Brain microvascular endothelial cell (primary cell): ENCODE measurements around the gene KCNMA1.

Experiments used
- DNase-seq: peaks from one replicate; pipeline ENCODE4 v3.0.0-alpha.2; 2020
- H3K27ac ChIP-seq: fragments of 250-450 bp; sonication (Bioruptor Pico); 2 replicates; pipeline ENCODE4 v1.5.1; 2020; ENCODE audit warnings: mild to moderate bottlenecking, moderate library complexity
- H3K27me3 ChIP-seq: fragments of 250-450 bp; sonication (Bioruptor Pico); replicated peaks from 2 replicates; pipeline ENCODE4 v1.5.1; 2020; ENCODE audit warnings: mild to moderate bottlenecking
- H3K36me3 ChIP-seq: fragments of 250-450 bp; sonication (Bioruptor Pico); replicated peaks from 2 replicates; pipeline ENCODE4 v1.5.1; 2020; ENCODE audit warnings: mild to moderate bottlenecking
- H3K4me3 ChIP-seq: 2 replicates; pipeline ENCODE4 v1.5.1; 2011; ENCODE audit warnings: low read depth, mild to moderate bottlenecking, control low read depth, low read length, moderate library complexity
- CTCF ChIP-seq: IDR thresholded peaks from 2 replicates; pipeline ENCODE4 v1.5.1; 2011; ENCODE audit warnings: low read depth, mild to moderate bottlenecking, moderate library complexity, low read length, control low read depth, inconsistent platforms; ENCODE audit errors: missing control alignments
- in situ Hi-C: cut with HindIII; loops from 2 replicates; pipeline ENCODE4 v1.10.0; 2017; ENCODE audit warnings: low sequenced_read_pairs, low pct_ligation_motif_present

Gene KCNMA1

DNA sequence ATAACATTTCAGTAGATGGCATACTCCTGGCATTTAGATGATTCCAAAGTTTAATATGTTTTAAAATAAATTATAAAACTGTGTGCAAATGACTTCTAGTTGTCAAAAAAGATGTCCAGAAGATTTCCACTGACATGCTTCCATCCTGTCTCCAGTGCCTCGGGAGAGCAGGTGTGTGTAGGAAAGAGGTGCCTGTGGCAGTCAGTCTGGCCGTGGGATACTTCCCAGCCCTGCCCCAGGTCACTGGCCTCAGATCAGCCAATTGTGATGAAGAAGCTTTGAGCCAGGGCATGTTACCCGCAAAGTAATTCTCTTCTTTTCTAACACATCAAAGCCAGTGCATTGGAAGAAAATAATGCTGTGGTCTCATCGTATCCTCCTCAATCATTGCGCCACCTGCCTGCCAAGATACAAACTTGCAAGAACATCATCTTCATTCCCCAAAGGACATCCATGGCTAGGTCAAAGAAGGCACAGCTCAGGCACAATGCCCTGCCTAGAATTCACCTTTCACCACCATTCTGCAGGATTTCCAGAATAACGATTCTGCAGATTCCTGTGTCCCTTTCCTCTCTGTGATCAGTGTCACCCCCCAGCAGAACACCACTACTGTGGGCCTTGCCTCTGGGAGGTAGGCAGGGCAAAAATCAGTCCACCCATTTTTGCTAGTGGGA is 6.3 kb upstream of the KCNMA1 start:
- no peaks in the 10 kb centered on the region for H3K36me3 ChIP-seq
- peak; percentile 43 for DNase-seq
- H3K27ac ChIP-seq: no peak overlapping the region
- TF ChIP-seq CTCF: peak; percentile 77
- no peaks in the 10 kb centered on the region for H3K27me3 ChIP-seq
- in situ Hi-C loops: loop anchor here (10.0 kb wide), 1 partner anchor 469 kb away; no protein-coding TSS in a partner anchor
- no peak overlapping the region for H3K4me3 ChIP-seq

DNA sequence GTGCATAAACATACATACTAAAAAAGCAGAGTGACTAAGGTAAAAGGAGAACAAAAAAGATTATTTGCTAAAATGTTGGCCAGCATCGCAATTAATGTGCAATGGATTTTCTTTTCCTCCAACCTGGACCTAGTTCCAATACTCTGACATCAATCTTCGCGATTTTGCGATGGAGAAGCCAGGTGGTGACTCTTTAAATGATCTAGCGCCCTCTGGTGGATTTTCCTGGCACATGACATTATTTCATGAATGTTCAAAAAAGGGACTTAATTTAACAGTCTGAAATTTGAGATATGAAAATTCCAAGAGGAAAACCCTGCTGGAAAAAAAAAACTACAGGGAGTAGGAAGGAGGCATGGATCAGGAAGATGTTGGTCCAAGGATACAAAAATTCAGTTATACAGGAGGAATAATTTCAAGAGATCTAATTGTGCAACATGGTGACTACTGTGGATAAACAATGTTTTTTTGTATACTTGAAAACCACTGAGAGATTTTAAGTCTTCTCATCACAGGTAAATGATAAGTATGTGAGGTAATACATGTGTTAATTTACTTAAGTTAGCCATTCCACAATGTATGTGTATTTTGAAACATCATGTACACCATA is 4.3 kb upstream of the KCNMA1 start:
- H3K27me3 ChIP-seq: no peaks in the 10 kb centered on the region
- DNase-seq: peak; percentile 89
- TF ChIP-seq CTCF: peak; percentile 72
- in situ Hi-C loops: loop anchor here (10.0 kb wide), 1 partner anchor 467 kb away; no protein-coding TSS in a partner anchor
- H3K36me3 ChIP-seq: no peaks in the 10 kb centered on the region
- no peak overlapping the region for H3K27ac ChIP-seq
- no peak overlapping the region for H3K4me3 ChIP-seq

DNA sequence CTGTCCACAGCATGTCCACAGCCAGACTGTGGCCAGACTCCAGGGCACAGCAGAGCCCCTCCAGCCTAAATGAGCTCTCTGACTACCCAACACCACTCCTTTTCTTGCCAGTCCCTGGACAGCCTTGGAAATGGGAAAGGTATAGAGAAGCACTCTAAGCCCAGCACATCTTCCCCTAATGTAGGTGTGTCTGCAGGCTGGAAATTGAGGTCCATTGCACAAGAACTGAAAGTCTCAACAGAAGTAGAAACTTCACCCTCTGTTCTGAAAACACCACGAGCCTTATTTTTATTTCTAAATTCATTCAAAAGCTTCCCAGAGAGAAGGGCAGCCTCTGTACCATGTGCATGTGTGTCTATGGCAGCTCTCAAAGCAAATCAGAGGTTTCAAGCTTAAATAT is 3.7 kb upstream of the KCNMA1 start:
- Histone ChIP-seq H3K4me3 (no peak overlapping the region), H3K27ac (no peak overlapping the region), H3K27me3 (no peaks in the 10 kb centered on the region), H3K36me3 (no peaks in the 10 kb centered on the region)
- TF ChIP-seq CTCF: no peak
- DNase-seq: no peak
- in situ Hi-C loops: loop anchor here (10.0 kb wide), 1 partner anchor 467 kb away; no protein-coding TSS in a partner anchor

DNA sequence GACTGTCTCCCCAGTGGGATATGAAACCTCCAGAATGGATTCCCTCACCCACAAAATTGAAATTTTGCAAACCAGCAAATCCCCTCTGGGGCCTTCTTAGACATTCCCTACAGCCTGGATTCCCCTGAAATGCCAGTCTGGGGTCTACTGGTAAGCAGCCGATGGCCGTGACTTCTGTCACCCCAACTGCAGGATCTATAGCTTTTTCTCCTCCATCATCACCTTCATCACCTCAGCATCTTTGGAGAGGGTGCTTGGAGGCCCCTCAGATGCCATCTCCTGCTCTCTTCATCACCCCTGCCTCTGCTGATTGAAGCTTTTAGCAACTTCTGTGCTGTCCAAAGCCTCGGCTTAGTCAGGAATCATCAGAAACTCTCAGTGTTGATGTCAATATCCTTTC is 2.6 kb upstream of the KCNMA1 start:
- no peak for TF ChIP-seq CTCF
- H3K27ac ChIP-seq: no peak overlapping the region
- in situ Hi-C loops: loop anchor here (10.0 kb wide), 1 partner anchor 465 kb away; no protein-coding TSS in a partner anchor
- no peak for DNase-seq
- H3K36me3 ChIP-seq: no peaks in the 10 kb centered on the region
- H3K4me3 ChIP-seq: no peak overlapping the region
- no peaks in the 10 kb centered on the region for H3K27me3 ChIP-seq

GRCh38 chr10:77639756-77640155 is 2.1 kb upstream of the KCNMA1 start:
- Histone ChIP-seq H3K27ac (no peak overlapping the region), H3K4me3 (no peak overlapping the region), H3K36me3 (no peaks in the 10 kb centered on the region), H3K27me3 (no peaks in the 10 kb centered on the region)
- in situ Hi-C loops: loop anchor here (10.0 kb wide), 1 partner anchor 465 kb away; no protein-coding TSS in a partner anchor
- no peak for DNase-seq
- TF ChIP-seq CTCF: no peak
